ENCODE data around the gene PDILT.

DNA sequence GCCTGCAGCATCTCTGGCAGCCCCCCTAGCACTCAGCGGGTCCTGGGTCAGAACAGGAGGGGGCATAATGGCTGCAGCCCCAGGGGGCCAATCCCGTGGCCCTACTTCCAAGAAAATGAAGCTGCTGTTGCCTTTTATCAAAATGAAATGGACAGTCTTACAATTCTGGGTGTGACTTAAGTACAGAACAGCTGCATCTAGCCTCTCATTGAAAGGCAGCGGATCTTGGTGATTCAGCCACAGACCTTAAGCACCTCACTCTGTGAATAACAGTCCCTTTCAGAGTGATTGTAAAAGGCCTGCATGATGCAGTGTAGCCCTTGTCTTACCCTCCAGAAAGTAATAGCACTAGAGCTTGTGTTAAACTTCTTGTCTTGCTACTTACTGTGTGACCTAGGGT is 40.5 kb downstream of the PDILT start:
- TF ChIP-seq POLR2AphosphoS5 (IDR thresholded peaks at IDR 0.05; ENCODE audit: low read depth, low read length) (no peak), TAF1 (IDR thresholded peaks at IDR 0.05; ENCODE audit: borderline replicate concordance, insufficient read depth, low read length) (no peak)

Measured in PFSK-1 (cell line).